H9 (cell line): ENCODE measurements around the gene FAS. TPM values are rescaled to one million over a fixed set of nuclear protein-coding genes. Genes with fewer than 3 reads are reported as not detected.

Experiments used
- DNase-seq: peaks from one replicate; pipeline ENCODE4 v3.0.0-alpha.2; 2017
- H2AFZ ChIP-seq: one replicate; pipeline ENCODE4 v1.6.1; 2013; ENCODE audit warnings: mild to moderate bottlenecking, low read length, control low read depth, moderate library complexity
- H2AK5ac ChIP-seq: 2 replicates; pipeline ENCODE4 v1.6.1; 2013; ENCODE audit warnings: low read length, control low read depth, mixed read lengths; ENCODE audit not compliant: insufficient read length
- H2BK120ac ChIP-seq: one replicate; pipeline ENCODE4 v1.6.1; 2013; ENCODE audit warnings: low read depth, mild to moderate bottlenecking, low read length, control low read depth, inconsistent platforms; ENCODE audit not compliant: poor library complexity, severe bottlenecking
- H2BK12ac ChIP-seq: 2 replicates; pipeline ENCODE4 v1.6.1; 2013; ENCODE audit warnings: low read length, control low read depth, mixed read lengths, low read depth; ENCODE audit not compliant: insufficient read length
- H2BK15ac ChIP-seq: 2 replicates; pipeline ENCODE4 v1.6.1; 2013; ENCODE audit warnings: low read depth, low read length, control low read depth
- H2BK20ac ChIP-seq: one replicate; pipeline ENCODE4 v1.6.1; 2013; ENCODE audit warnings: low read depth, mild to moderate bottlenecking, low read length, control low read depth, inconsistent platforms; ENCODE audit not compliant: poor library complexity, severe bottlenecking
- H2BK5ac ChIP-seq: 2 replicates; pipeline ENCODE4 v1.6.1; 2013; ENCODE audit warnings: low read length, control low read depth, mixed read lengths; ENCODE audit not compliant: insufficient read length
- H3K14ac ChIP-seq: 2 replicates; pipeline ENCODE4 v1.6.1; 2013; ENCODE audit warnings: low read length, control low read depth; ENCODE audit not compliant: insufficient read depth
- H3K18ac ChIP-seq: 2 replicates; pipeline ENCODE4 v1.6.1; 2013; ENCODE audit warnings: low read depth, mild to moderate bottlenecking, mixed read lengths, low read length, control low read depth; ENCODE audit not compliant: insufficient read length
- H3K23ac ChIP-seq: 2 replicates; pipeline ENCODE4 v1.6.1; 2013; ENCODE audit warnings: low read length, control low read depth, mixed read lengths, low read depth; ENCODE audit not compliant: insufficient read length
- H3K23me2 ChIP-seq: 2 replicates; pipeline ENCODE4 v1.6.1; 2013; ENCODE audit warnings: low read depth, mild to moderate bottlenecking, mixed read lengths, low read length, control low read depth; ENCODE audit not compliant: insufficient read length, poor library complexity, severe bottlenecking
- H3K27ac ChIP-seq: 2 replicates; pipeline ENCODE4 v1.5.1; 2013; ENCODE audit warnings: low read length, control low read depth, mixed read lengths, low read depth; ENCODE audit not compliant: insufficient read length
- H3K27me3 ChIP-seq: 2 replicates; pipeline ENCODE4 v1.6.1; 2013; ENCODE audit warnings: low read length, control low read depth, inconsistent platforms; ENCODE audit not compliant: insufficient read depth
- H3K4ac ChIP-seq: 2 replicates; pipeline ENCODE4 v1.6.1; 2013; ENCODE audit warnings: low read depth, mild to moderate bottlenecking, control low read depth, inconsistent platforms, low read length, moderate library complexity
- H3K4me1 ChIP-seq: 2 replicates; pipeline ENCODE4 v1.6.1; 2013; ENCODE audit warnings: low read length, control low read depth, inconsistent platforms; ENCODE audit not compliant: insufficient read depth
- H3K4me2 ChIP-seq: 2 replicates; pipeline ENCODE4 v1.6.1; 2013; ENCODE audit warnings: low read length, control low read depth, mixed read lengths; ENCODE audit not compliant: insufficient read length, insufficient read depth
- H3K56ac ChIP-seq: 2 replicates; pipeline ENCODE4 v1.6.1; 2013; ENCODE audit warnings: low read depth, mild to moderate bottlenecking, mixed read lengths, low read length, control low read depth; ENCODE audit not compliant: insufficient read length
- H3K79me1 ChIP-seq: 2 replicates; pipeline ENCODE4 v1.6.1; 2013; ENCODE audit warnings: low read depth, mild to moderate bottlenecking, moderate library complexity, low read length, control low read depth, inconsistent platforms; ENCODE audit not compliant: insufficient read depth, poor library complexity, severe bottlenecking
- H3K79me2 ChIP-seq: 2 replicates; pipeline ENCODE4 v1.6.1; 2013; ENCODE audit warnings: low read length, control low read depth, inconsistent platforms; ENCODE audit not compliant: insufficient read depth
- H3K9ac ChIP-seq: 2 replicates; pipeline ENCODE4 v1.6.1; 2013; ENCODE audit warnings: low read length, control low read depth, mixed read lengths; ENCODE audit not compliant: insufficient read length; ENCODE audit errors: extremely low read depth
- H3K9me3 ChIP-seq: one replicate; pipeline ENCODE4 v1.6.1; 2013; ENCODE audit warnings: low read depth, low read length, inconsistent platforms; ENCODE audit not compliant: control insufficient read depth
- H3T11ph ChIP-seq: one replicate; pipeline ENCODE4 v1.6.1; 2013; ENCODE audit warnings: mild to moderate bottlenecking, low read length, control low read depth, inconsistent platforms
- H4K20me1 ChIP-seq: one replicate; pipeline ENCODE4 v1.6.1; 2013; ENCODE audit not compliant: control insufficient read depth, insufficient read length, insufficient read depth
- H4K5ac ChIP-seq: 2 replicates; pipeline ENCODE4 v1.6.1; 2013; ENCODE audit warnings: low read depth, mild to moderate bottlenecking, mixed read lengths, low read length, control low read depth; ENCODE audit not compliant: insufficient read length
- H4K8ac ChIP-seq: replicated peaks from 2 replicates; pipeline ENCODE4 v1.6.1; 2013; ENCODE audit warnings: low read length, control low read depth, mixed read lengths, low read depth; ENCODE audit not compliant: insufficient read length
- H4K91ac ChIP-seq: 2 replicates; pipeline ENCODE4 v1.6.1; 2013; ENCODE audit warnings: low read depth, mild to moderate bottlenecking, moderate library complexity, mixed read lengths, low read length, control low read depth; ENCODE audit not compliant: insufficient read length
- H3K27ac Mint-ChIP-seq, 3 experiments: 2 replicates in 2 of 3; 3 replicates in 1 of 3; pipeline ENCODE4 v1.8.0; 2020 to 2021; ENCODE audit warnings: mixed read lengths in 3 of 3, mild to moderate bottlenecking in 1 of 3, moderate library complexity in 1 of 3
- H3K27me3 Mint-ChIP-seq: 2 replicates; pipeline ENCODE4 v1.8.0; 2021; ENCODE audit warnings: low read depth, mild to moderate bottlenecking, moderate library complexity, mixed read lengths
- H3K36me3 Mint-ChIP-seq, 3 experiments: 2 replicates in 2 of 3; 3 replicates in 1 of 3; pipeline ENCODE4 v1.8.0; 2020 to 2021; ENCODE audit warnings: low read depth in 3 of 3, mixed read lengths in 3 of 3; ENCODE audit not compliant: insufficient read depth in 1 of 3
- H3K4me1 Mint-ChIP-seq, 2 experiments: 2 replicates each; pipeline ENCODE4 v1.8.0; 2020; ENCODE audit warnings: mixed read lengths in 2 of 2
- H3K4me3 Mint-ChIP-seq, 2 experiments: 2 replicates in 1 of 2; 3 replicates in 1 of 2; pipeline ENCODE4 v1.8.0; 2020 to 2021; ENCODE audit warnings: mild to moderate bottlenecking in 2 of 2, mixed read lengths in 2 of 2, moderate library complexity in 1 of 2
- H3K9me3 Mint-ChIP-seq, 2 experiments: 2 replicates in 1 of 2; 3 replicates in 1 of 2; pipeline ENCODE4 v1.8.0; 2020; ENCODE audit warnings: mild to moderate bottlenecking in 2 of 2, mixed read lengths in 2 of 2, moderate library complexity in 1 of 2
- CTCF ChIP-seq: fragments of 200-600 bp; sonication (generic); conservative IDR thresholded peaks from 3 replicates; pipeline ENCODE4 v1.8.0; 2021; ENCODE audit warnings: antibody characterized with exemption, mild to moderate bottlenecking
- WGBS: extraction: QIAGEN DNeasy Blood & Tissue Kit; methylation state at CpG from one replicate; pipeline ENCODE4 v1.1.7; 2013; ENCODE audit warnings: missing lambda C conversion rate, low lambda C conversion rate, mixed read lengths; ENCODE audit not compliant: insufficient read length; ENCODE audit errors: extremely low coverage; 5-methylcytosine and 5-hydroxymethylcytosine counted together
- total RNA-seq: library from RNA; stranded (reverse); gene quantifications from 2 replicates; pipeline ENCODE4 v1.2.1, GENCODE V29; 2021

FAS gene
- total RNA-seq, 1 experiment from 2014 or later = 3.0 TPM

- no peak for DNase-seq
- Histone ChIP-seq H2AFZ (no peak overlapping the region), H3K9ac (no peak overlapping the region), H4K91ac (no peak overlapping the region), H3K23ac (no peak overlapping the region), H3K9me3 (no peaks in the 10 kb centered on the region), H2BK15ac (no peak overlapping the region), H3K4me2 (no peak overlapping the region), H3K56ac (no peak overlapping the region), H2BK20ac (no peak overlapping the region), H3K27me3 (no peaks in the 10 kb centered on the region), H2BK5ac (no peak overlapping the region), H4K20me1 (no peaks in the 10 kb centered on the region), H4K5ac (no peak overlapping the region), H2AK5ac (no peak overlapping the region), H3K79me2 (no peaks in the 10 kb centered on the region), H3K14ac (no peak overlapping the region), H3K4me1 (no peaks in the 10 kb centered on the region; the same call in 1 of the 2 replicates), H3K18ac (no peak overlapping the region), H3K27ac (no peak overlapping the region), H3K4ac (no peak overlapping the region), H3K23me2 (no peaks in the 10 kb centered on the region), H2BK12ac (no peak overlapping the region), H2BK120ac (no peak overlapping the region), H3T11ph (no peak overlapping the region), H3K79me1 (no peaks in the 10 kb centered on the region), H4K8ac (no peak overlapping the region)
- no peak for TF ChIP-seq CTCF
- no peaks in the 10 kb centered on the region for H3K27me3 Mint-ChIP-seq
- no peak overlapping the region for H3K27ac Mint-ChIP-seq
- peaks cover 17 to 22% of the 10 kb centered on the region in 2 experiments for H3K4me1 Mint-ChIP-seq
- H3K36me3 Mint-ChIP-seq = no peaks in the 10 kb centered on the region
- no peaks in the 10 kb centered on the region for H3K9me3 Mint-ChIP-seq
- no CpG with 5 or more reads among the region's 1 CpG for WGBS
- H3K4me3 Mint-ChIP-seq = no peak overlapping the region
Observed at GRCh38 chr10:89035461-89035860, 44.9 kb downstream of the FAS start.
